NCI-H748 (cell line): Measurements from ENCODE around the gene SAMD5.

Source experiments
- DNase-seq: peaks from one replicate; lab custom pipeline; 2025; ENCODE audit not compliant: unreplicated experiment; lab: John Stamatoyannopoulos, UW

The SAMD5 gene

GRCh38 chr6:147564556-147564955, 56.1 kb downstream of the SAMD5 start:
- no peak for DNase-seq

- DNase-seq = no peak
Measured at GRCh38 chr6:147566244-147566898, 57.9 kb downstream of the SAMD5 start.

- DNase-seq = no peak
Measured at GRCh38 chr6:147567141-147567805, 58.8 kb downstream of the SAMD5 start.

- DNase-seq = no peak
Measured at GRCh38 chr6:147569788-147570187, 61.3 kb downstream of the SAMD5 start.

- DNase-seq = no peak
Measured at GRCh38 chr6:147570681-147571080, 62.2 kb downstream of the SAMD5 start.

- DNase-seq = no peak
Measured at GRCh38 chr6:147577488-147577887, 69.0 kb downstream of the SAMD5 start.

- no peak for DNase-seq
Measured at GRCh38 chr6:147578159-147578558, 69.7 kb downstream of the SAMD5 start.

- DNase-seq = no peak
Measured at GRCh38 chr6:147578883-147579282, 70.4 kb downstream of the SAMD5 start.

- no peak for DNase-seq
Measured at GRCh38 chr6:147579667-147580066, 71.2 kb downstream of the SAMD5 start.

GRCh38 chr6:147582991-147583390, 74.5 kb downstream of the SAMD5 start:
- DNase-seq = no peak

- no peak for DNase-seq
Measured at GRCh38 chr6:147585256-147585655, 76.8 kb downstream of the SAMD5 start.

GRCh38 chr6:147586044-147586443, 77.6 kb downstream of the SAMD5 start:
- DNase-seq = peak; percentile 36

GRCh38 chr6:147587907-147588306, 79.4 kb downstream of the SAMD5 start:
- DNase-seq = no peak

- DNase-seq = no peak
Measured at GRCh38 chr6:147588469-147588868, 80.0 kb downstream of the SAMD5 start.

- no peak for DNase-seq
Measured at GRCh38 chr6:147589739-147590250, 81.3 kb downstream of the SAMD5 start.

- no peak for DNase-seq
Measured at GRCh38 chr6:147595961-147596360, 87.5 kb downstream of the SAMD5 start.

- no peak for DNase-seq
Measured at GRCh38 chr6:147603392-147604081, 95.0 kb downstream of the SAMD5 start.

GRCh38 chr6:147604373-147604772, 95.9 kb downstream of the SAMD5 start:
- DNase-seq = no peak

- DNase-seq = no peak
Measured at GRCh38 chr6:147611992-147612391, 103.5 kb downstream of the SAMD5 start.

GRCh38 chr6:147614501-147614900, 106.0 kb downstream of the SAMD5 start:
- DNase-seq = no peak

- no peak for DNase-seq
Measured at GRCh38 chr6:147615659-147616456, 107.4 kb downstream of the SAMD5 start.
